Lower lobe of right lung (tissue), 2 donors: ENCODE data around the gene KIAA0825. TPM values are rescaled to one million over a fixed set of nuclear protein-coding genes. Genes with fewer than 3 reads are reported as not detected.

Experiments
- ATAC-seq, 2 donors: fragments of 200-7000 bp; cut with Tn5 transposase; one replicate each; pipeline ENCODE4 v1.9.1; 2020 to 2022; ENCODE audit warnings: mild to moderate bottlenecking in 2 of 2, moderate library complexity in 2 of 2
- DNase-seq: peaks from one replicate; pipeline ENCODE4 v3.0.0-alpha.2; 2020
- H3K27ac ChIP-seq: fragments of 200-600 bp; one replicate; pipeline ENCODE4 v1.8.0; 2022
- H3K27me3 ChIP-seq: fragments of 200-600 bp; one replicate; pipeline ENCODE4 v1.8.0; 2022; ENCODE audit warnings: low read depth
- H3K36me3 ChIP-seq: fragments of 200-600 bp; one replicate; pipeline ENCODE4 v1.8.0; 2022; ENCODE audit warnings: mild to moderate bottlenecking
- H3K4me1 ChIP-seq: fragments of 200-600 bp; one replicate; pipeline ENCODE4 v1.8.0; 2022
- H3K4me3 ChIP-seq: fragments of 200-600 bp; one replicate; pipeline ENCODE4 v1.8.0; 2022; ENCODE audit warnings: mild to moderate bottlenecking
- H3K9me3 ChIP-seq: fragments of 200-600 bp; one replicate; pipeline ENCODE4 v1.8.0; 2022
- intact Hi-C: fragments of 100-400 bp; cut with DNase I; formaldehyde crosslinking; loops from one replicate; pipeline ENCODE4 v1.11.0; 2022
- total RNA-seq: library from RNA; stranded (reverse); fragmentation: NEBNext Ultra II Directional; extraction: Animal tissue kit (Norgen Biotek cat#: 25700); gene quantifications from one replicate; pipeline ENCODE4 v1.2.1, GENCODE V29; 2021
- TF ChIP-seq, protein P1 (sequence below): fragments of 200-600 bp; IDR thresholded peaks from one replicate; pipeline ENCODE4 v1.8.0; 2022; ENCODE audit warnings: antibody characterized with exemption, mild to moderate bottlenecking
- donor health status: DM: no; HTN: yes; CAD: no; lungs with severe emphysema.

The KIAA0825 gene
- total RNA-seq, 1 donor from 2014 or later = 5.5 TPM

DNA sequence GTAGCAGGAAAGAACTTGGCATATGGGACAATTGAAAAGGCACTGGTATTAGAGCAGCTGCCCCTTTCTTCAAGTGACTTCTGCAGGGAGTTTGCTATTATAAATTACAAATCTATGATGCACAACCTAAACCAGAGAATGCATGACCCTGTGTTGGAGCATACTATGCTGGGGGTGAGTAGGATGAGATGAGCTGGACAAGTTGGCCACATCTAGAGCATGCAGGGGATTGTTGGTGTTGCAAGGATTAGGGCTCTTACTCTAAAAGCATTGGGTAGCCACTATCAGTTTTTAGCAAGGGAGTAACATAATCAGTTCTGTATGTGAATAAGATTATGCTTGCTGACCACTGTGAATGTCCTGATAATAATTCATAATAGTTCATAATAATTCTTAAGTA lies 186.7 kb downstream of the KIAA0825 start:
- intact Hi-C loops = no loop called here
- H3K9me3 ChIP-seq = no peaks in the 10 kb centered on the region
- no peak overlapping the region for H3K4me3 ChIP-seq
- ATAC-seq = no peak
- no peak for DNase-seq
- no peak overlapping the region for H3K27ac ChIP-seq
- TF ChIP-seq, protein P1, sequence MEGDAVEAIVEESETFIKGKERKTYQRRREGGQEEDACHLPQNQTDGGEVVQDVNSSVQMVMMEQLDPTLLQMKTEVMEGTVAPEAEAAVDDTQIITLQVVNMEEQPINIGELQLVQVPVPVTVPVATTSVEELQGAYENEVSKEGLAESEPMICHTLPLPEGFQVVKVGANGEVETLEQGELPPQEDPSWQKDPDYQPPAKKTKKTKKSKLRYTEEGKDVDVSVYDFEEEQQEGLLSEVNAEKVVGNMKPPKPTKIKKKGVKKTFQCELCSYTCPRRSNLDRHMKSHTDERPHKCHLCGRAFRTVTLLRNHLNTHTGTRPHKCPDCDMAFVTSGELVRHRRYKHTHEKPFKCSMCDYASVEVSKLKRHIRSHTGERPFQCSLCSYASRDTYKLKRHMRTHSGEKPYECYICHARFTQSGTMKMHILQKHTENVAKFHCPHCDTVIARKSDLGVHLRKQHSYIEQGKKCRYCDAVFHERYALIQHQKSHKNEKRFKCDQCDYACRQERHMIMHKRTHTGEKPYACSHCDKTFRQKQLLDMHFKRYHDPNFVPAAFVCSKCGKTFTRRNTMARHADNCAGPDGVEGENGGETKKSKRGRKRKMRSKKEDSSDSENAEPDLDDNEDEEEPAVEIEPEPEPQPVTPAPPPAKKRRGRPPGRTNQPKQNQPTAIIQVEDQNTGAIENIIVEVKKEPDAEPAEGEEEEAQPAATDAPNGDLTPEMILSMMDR = no peak
- H3K36me3 ChIP-seq = no peaks in the 10 kb centered on the region
- H3K27me3 ChIP-seq = no peaks in the 10 kb centered on the region
- peaks cover 6% of the 10 kb centered on the region for H3K4me1 ChIP-seq

DNA sequence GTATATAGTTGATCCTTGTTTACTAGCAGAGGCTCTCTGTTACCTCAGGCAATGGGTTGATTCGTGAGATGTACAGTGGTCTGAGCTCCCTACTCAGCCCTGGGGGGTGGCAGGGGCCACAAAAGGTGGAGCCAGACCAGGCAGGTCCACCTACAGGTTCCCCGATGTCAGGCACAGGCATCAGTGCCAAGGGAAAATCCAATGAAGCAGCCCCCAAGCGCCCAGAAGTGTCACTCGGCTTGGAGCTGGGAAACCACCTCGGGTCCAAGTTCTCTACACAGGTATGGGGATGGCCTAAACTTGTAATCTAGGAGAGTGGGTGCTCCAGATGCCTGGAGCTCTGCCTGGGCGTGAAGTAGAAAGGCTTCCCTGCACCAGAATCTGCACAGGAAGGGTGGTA lies 188.8 kb downstream of the KIAA0825 start:
- Histone ChIP-seq H3K36me3 (no peaks in the 10 kb centered on the region), H3K4me3 (no peak overlapping the region), H3K27ac (no peak overlapping the region), H3K27me3 (no peaks in the 10 kb centered on the region), H3K4me1 (peaks cover 6% of the 10 kb centered on the region), H3K9me3 (no peaks in the 10 kb centered on the region)
- ATAC-seq = no peak
- no peak for DNase-seq
- intact Hi-C loops = no loop called here
- TF ChIP-seq, protein P1 = no peak

DNA sequence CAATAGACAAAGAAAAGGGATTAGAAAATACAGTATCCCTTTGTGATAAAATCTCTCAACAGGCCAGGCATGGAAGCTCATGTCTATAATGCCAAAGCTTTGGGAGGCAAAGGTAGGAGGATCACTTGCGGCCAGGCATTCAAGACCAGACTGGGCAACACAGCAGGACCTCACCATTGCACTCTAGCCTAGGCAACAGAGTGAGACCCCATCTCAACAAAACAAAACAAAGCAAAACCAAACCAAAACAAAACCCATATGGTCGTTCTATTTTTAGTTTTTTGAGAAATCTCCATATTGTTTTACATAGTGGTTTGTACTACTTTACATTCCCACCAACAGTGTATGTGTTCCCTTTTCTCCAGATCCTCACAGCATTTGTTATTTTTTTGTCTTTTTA lies 193.0 kb downstream of the KIAA0825 start:
- no peak for DNase-seq
- Histone ChIP-seq H3K9me3 (no peaks in the 10 kb centered on the region), H3K4me3 (no peak overlapping the region), H3K4me1 (no peaks in the 10 kb centered on the region), H3K27ac (no peak overlapping the region), H3K27me3 (no peaks in the 10 kb centered on the region), H3K36me3 (no peaks in the 10 kb centered on the region)
- ATAC-seq = no peak
- intact Hi-C loops = no loop called here
- TF ChIP-seq, protein P1 = no peak

DNA sequence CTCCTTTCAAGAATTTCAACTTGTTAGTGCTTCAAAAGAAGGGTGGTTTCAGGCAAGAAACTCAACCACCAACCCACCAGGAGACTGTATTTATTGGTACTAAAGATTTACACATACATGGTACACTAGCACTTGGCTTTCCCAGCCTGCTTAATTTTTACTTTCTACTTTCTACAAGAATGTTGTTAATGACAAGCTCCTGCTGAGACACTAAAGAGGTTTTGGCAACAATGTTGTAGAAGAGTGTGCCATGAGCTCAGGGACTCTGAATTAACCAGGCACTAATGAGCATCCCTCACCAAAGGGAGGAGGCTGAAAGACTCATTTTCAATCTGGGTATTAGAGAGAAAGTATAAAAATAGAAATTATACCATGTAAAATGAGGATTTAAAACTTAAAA lies 195.0 kb downstream of the KIAA0825 start:
- Histone ChIP-seq H3K27me3 (no peaks in the 10 kb centered on the region), H3K27ac (no peak overlapping the region), H3K36me3 (no peaks in the 10 kb centered on the region), H3K4me1 (no peaks in the 10 kb centered on the region), H3K9me3 (no peaks in the 10 kb centered on the region), H3K4me3 (no peak overlapping the region)
- DNase-seq (no peak), ATAC-seq (no peak)
- intact Hi-C loops = no loop called here
- TF ChIP-seq, protein P1 = no peak

DNA sequence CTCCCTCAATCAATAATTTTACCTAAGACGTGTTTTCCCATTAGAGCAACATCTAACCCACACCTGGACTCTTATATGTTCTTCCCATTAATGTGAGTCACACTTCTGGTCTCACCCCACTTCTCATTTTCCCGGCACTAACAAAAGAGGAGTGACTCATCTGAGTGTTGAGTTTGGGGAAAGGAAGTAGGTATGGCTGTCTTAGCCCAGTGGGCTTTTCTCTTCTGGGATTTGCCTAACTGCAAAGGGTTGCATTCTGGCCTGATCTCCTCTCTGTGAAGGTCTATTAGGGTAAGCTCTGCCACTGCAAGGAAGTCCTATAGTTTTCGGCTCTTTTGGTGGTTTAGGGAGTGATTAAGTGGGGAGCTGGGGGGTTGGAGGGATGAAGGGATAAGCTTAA lies 195.6 kb downstream of the KIAA0825 start:
- Histone ChIP-seq H3K27ac (no peak overlapping the region), H3K4me3 (no peak overlapping the region), H3K27me3 (no peaks in the 10 kb centered on the region), H3K4me1 (no peaks in the 10 kb centered on the region), H3K36me3 (no peaks in the 10 kb centered on the region), H3K9me3 (no peaks in the 10 kb centered on the region)
- DNase-seq (no peak), ATAC-seq (peak; percentile 32 to 61)
- TF ChIP-seq, protein P1 = no peak
- intact Hi-C loops = no loop called here

GRCh38 chr5:94420885-94421284 lies 197.5 kb downstream of the KIAA0825 start:
- no peak overlapping the region for H3K27ac ChIP-seq
- ATAC-seq (no peak), DNase-seq (no peak)
- no peaks in the 10 kb centered on the region for H3K27me3 ChIP-seq
- H3K9me3 ChIP-seq = no peaks in the 10 kb centered on the region
- H3K36me3 ChIP-seq = no peaks in the 10 kb centered on the region
- no peak overlapping the region for H3K4me3 ChIP-seq
- TF ChIP-seq, protein P1 = no peak
- H3K4me1 ChIP-seq = no peaks in the 10 kb centered on the region
- intact Hi-C loops = no loop called here
